ENCODE results near the gene METTL16. TPM values are rescaled to one million over a fixed set of nuclear protein-coding genes. Genes with fewer than 3 reads are reported as not detected.

METTL16 gene
- total and polyA plus RNA-seq, 2 of the 8 experiments (the other 6 are each of a cell fraction or from before 2014, with no cell fraction given), result 22.8 to 59.4 TPM

- no peak for TF ChIP-seq RAD21 (IDR thresholded peaks at IDR 0.05 in 1 of 2, conservative IDR thresholded peaks at IDR 0.05 in 1 of 2; ENCODE audit: low read depth in 2 of 2, low read length in 2 of 2)
- no peak for TF ChIP-seq SP4 (IDR thresholded peaks at IDR 0.05; ENCODE audit: low read length)
- no peak for TF ChIP-seq BACH1 (IDR thresholded peaks at IDR 0.05; ENCODE audit: low read length)
- TF ChIP-seq CHD1 (IDR thresholded peaks at IDR 0.05; ENCODE audit: low read depth, low read length), result no peak
- no peak for TF ChIP-seq SIX5 (IDR thresholded peaks at IDR 0.05; ENCODE audit: low read depth, low read length)
- TF ChIP-seq PHF8 (conservative IDR thresholded peaks at IDR 0.05; ENCODE audit: low read depth, low read length), result no peak
- TF ChIP-seq JUND (IDR thresholded peaks at IDR 0.05; ENCODE audit: low read length), result no peak
- TF ChIP-seq TAF1 (IDR thresholded peaks at IDR 0.05; ENCODE audit: low read depth, low read length), result no peak
Measured at GRCh38 chr17:2405247-2405926, 106.3 kb downstream of the METTL16 start (continued).
